Endothelial cell of umbilical vein (primary cell): ENCODE results near the gene MMP24. TPM values are rescaled to one million over a fixed set of nuclear protein-coding genes. Genes with fewer than 3 reads are reported as not detected.

Experiments used
- BruUV-seq: library from RNA; stranded (reverse); fragments of 400-500 nt; replicated peaks from 2 replicates; lab custom pipeline; 2021; lab: Mats Ljungman, UMichigan
- CTCF ChIA-PET: fragments of 300-600, 350-600 bp; sonication (Branson Sonifier 250); formaldehyde crosslinking; loops from one replicate; lab custom pipeline; 2021; ENCODE audit warnings: antibody characterized with exemption, inconsistent platforms; lab: Charles Lee
- POLR2A ChIA-PET: fragments of 300-600, 350-600 bp; sonication (Branson Sonifier 250); formaldehyde crosslinking; loops from one replicate; lab custom pipeline; 2021; ENCODE audit warnings: antibody characterized with exemption, inconsistent platforms; lab: Charles Lee
- DNase-seq: peaks from one replicate; pipeline ENCODE4 v3.0.0-alpha.2; 2011; ENCODE audit warnings: low read depth, low spot score
- FAIRE-seq: peaks from 2 replicates; lab custom pipeline; 2011; peaks lifted over from hg19 to GRCh38; lab: Jason Lieb, UNC
- H2AFZ ChIP-seq: 2 replicates; pipeline ENCODE4 v1.6.0; 2012; ENCODE audit warnings: low read depth, low read length, control low read depth, inconsistent platforms
- H3K27ac ChIP-seq: 2 replicates; pipeline ENCODE4 v1.5.1; 2011; ENCODE audit warnings: low read depth, mild to moderate bottlenecking, control low read depth, low read length, moderate library complexity; ENCODE audit not compliant: insufficient read depth
- H3K27me3 ChIP-seq, 2 experiments: 2 replicates each; pipeline versions ENCODE4 v1.6.0 to v1.6.1; 2011; ENCODE audit warnings: low read length in 2 of 2, mixed read lengths in 1 of 2; ENCODE audit not compliant: control insufficient read depth in 2 of 2, insufficient read depth in 2 of 2
- H3K36me3 ChIP-seq, 2 experiments: 2 replicates in 1 of 2; 3 replicates in 1 of 2; pipeline ENCODE4 v1.5.1; 2011; ENCODE audit warnings: low read length in 2 of 2, mild to moderate bottlenecking in 1 of 2, moderate library complexity in 1 of 2; ENCODE audit not compliant: control insufficient read depth in 2 of 2, insufficient read depth in 2 of 2; ENCODE audit errors: extremely low read depth in 1 of 2
- H3K4me1 ChIP-seq: 3 replicates; pipeline ENCODE4 v1.5.1; 2011; ENCODE audit warnings: mild to moderate bottlenecking, low read length; ENCODE audit not compliant: control insufficient read depth, insufficient read depth; ENCODE audit errors: extremely low read depth
- H3K4me2 ChIP-seq: 2 replicates; pipeline ENCODE4 v1.6.1; 2011; ENCODE audit warnings: low read length, control low read depth, mixed read lengths; ENCODE audit not compliant: insufficient read depth
- H3K4me3 ChIP-seq, 3 experiments: fragments of 200-600 bp in 1 of 3; sonication (generic), shearing (Covaris generic) in 1 of 3; replicated peaks in 1 of 3; 2 replicates each; pipeline ENCODE4 v1.5.1; 2011 to 2016; ENCODE audit warnings: control low read depth in 3 of 3, low read length in 3 of 3, mild to moderate bottlenecking in 2 of 3, inconsistent platforms in 1 of 3, low read depth in 1 of 3, moderate library complexity in 1 of 3; ENCODE audit not compliant: insufficient read depth in 1 of 3
- H3K79me2 ChIP-seq: 2 replicates; pipeline ENCODE4 v1.6.0; 2012; ENCODE audit warnings: low read length, inconsistent platforms; ENCODE audit not compliant: control insufficient read depth, insufficient read depth
- H3K9ac ChIP-seq: replicated peaks from 2 replicates; pipeline ENCODE3; 2011; ENCODE audit warnings: low read length, control low read depth; ENCODE audit not compliant: insufficient read depth; ENCODE audit errors: extremely low read depth
- H3K9me1 ChIP-seq: replicated peaks from 3 replicates; pipeline ENCODE4 v1.6.0; 2011; ENCODE audit warnings: mild to moderate bottlenecking, low read length; ENCODE audit not compliant: control insufficient read depth, insufficient read depth; ENCODE audit errors: extremely low read depth
- H3K9me3 ChIP-seq: replicated peaks from 2 replicates; pipeline ENCODE4 v1.5.1; 2012; ENCODE audit warnings: low read length, inconsistent platforms; ENCODE audit not compliant: control insufficient read depth, insufficient read depth
- H4K20me1 ChIP-seq: replicated peaks from 2 replicates; pipeline ENCODE3; 2011; ENCODE audit warnings: mild to moderate bottlenecking, low read length; ENCODE audit not compliant: control insufficient read depth, insufficient read depth; ENCODE audit errors: extremely low read depth
- CTCF ChIP-seq, 2 donors: IDR thresholded peaks; 1 replicate in 1 of 2; 2 replicates in 1 of 2; pipeline ENCODE4 v1.5.1; 2011; ENCODE audit warnings: low read length in 2 of 2, mild to moderate bottlenecking in 2 of 2, moderate library complexity in 2 of 2, control low read depth in 1 of 2, inconsistent platforms in 1 of 2, low read depth in 1 of 2; ENCODE audit not compliant: insufficient read depth in 1 of 2; ENCODE audit errors: extremely low read depth in 1 of 2
- EZH2 ChIP-seq: IDR thresholded peaks from 2 replicates; pipeline ENCODE4 v1.6.1; 2012; ENCODE audit warnings: borderline replicate concordance, low read depth, mild to moderate bottlenecking, moderate library complexity, low read length, inconsistent platforms; ENCODE audit not compliant: severe bottlenecking
- FOS ChIP-seq: IDR thresholded peaks from 2 replicates; pipeline ENCODE4 v1.6.1; 2011; ENCODE audit warnings: mild to moderate bottlenecking, low read length, moderate library complexity, borderline replicate concordance; ENCODE audit not compliant: insufficient read depth
- GATA2 ChIP-seq: IDR thresholded peaks from 2 replicates; pipeline ENCODE4 v1.7.0; 2011; ENCODE audit warnings: low read depth, mild to moderate bottlenecking, moderate library complexity, mixed read lengths, low read length; ENCODE audit not compliant: insufficient read length, insufficient read depth
- JUN ChIP-seq: IDR thresholded peaks from 2 replicates; pipeline ENCODE4 v1.6.1; 2011; ENCODE audit warnings: borderline replicate concordance, low read depth; ENCODE audit not compliant: insufficient read length, insufficient read depth
- MYC ChIP-seq: IDR thresholded peaks from one replicate; pipeline ENCODE4 v1.6.1; 2011; ENCODE audit warnings: mild to moderate bottlenecking, low read depth, low read length
- POLR2A ChIP-seq: IDR thresholded peaks from 2 replicates; pipeline ENCODE4 v1.6.1; 2012; ENCODE audit warnings: low read depth, mild to moderate bottlenecking, control low read depth, low read length
- POLR2AphosphoS5 ChIP-seq: IDR thresholded peaks from 2 replicates; pipeline ENCODE4 v1.6.1; 2012; ENCODE audit warnings: low read depth, mild to moderate bottlenecking, control low read depth, low read length, moderate library complexity; ENCODE audit not compliant: insufficient read depth
- dilution Hi-C: fragments of 300-500 bp; cut with MboI; formaldehyde crosslinking; loops from one replicate; pipeline ENCODE4 v1.15.0; 2019; ENCODE audit warnings: low sequenced_read_pairs; ENCODE audit not compliant: extremely low pct_ligation_motif_present
- intact Hi-C: fragments of 100-400 bp; cut with micrococcal nuclease; formaldehyde crosslinking; loops from one replicate; pipeline ENCODE4 v1.10.0; 2022
- polyA plus RNA-seq, 4 experiments: library from polyadenylated mRNA; depleted of rRNA in 3 of 4; stranded (reverse) in 3 of 4; unstranded in 1 of 4; fragments of >200 nt; gene quantifications; 2 replicates each; pipeline versions ENCODE4 v1.2.1 to v1.2.3, GENCODE V29; 2011 to 2012; ENCODE audit warnings: missing spikeins in 1 of 4
- total RNA-seq: library from RNA; stranded (reverse); gene quantifications from 2 replicates; pipeline ENCODE4 v1.2.3, GENCODE V29; 2021
- TF ChIP-seq, protein P1 (sequence below): IDR thresholded peaks from 2 replicates; pipeline ENCODE4 v1.6.1; 2011; ENCODE audit not compliant: insufficient read depth, insufficient read length

The MMP24 gene
- total and polyA plus RNA-seq, 2 donors (not counting 3 experiments of a cell fraction or from before 2014, with no cell fraction given) = 0.27 to 0.54 TPM

DNA sequence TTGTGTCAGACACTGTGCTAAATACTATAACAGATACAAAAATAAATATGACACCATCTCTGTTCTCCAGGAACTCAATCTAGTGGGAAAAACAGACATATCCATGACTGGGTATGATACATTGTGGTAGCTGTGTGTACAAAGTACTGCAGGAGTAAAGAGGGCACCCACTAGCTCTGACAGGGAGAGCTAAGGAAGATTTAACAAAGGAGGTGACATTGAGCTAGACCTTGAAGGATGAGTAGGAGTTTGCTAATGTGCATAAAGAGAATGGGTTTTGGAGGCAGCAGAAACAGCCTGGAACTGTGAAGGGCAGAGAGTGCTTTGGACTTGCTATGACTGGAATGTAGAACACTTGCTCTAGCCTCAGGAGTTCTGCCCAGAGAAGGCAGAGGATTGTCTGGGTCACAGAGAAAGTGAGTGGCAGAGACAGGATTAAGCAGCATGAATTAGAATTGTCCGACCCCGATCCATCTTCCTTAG, 14.4 kb downstream of the MMP24 start:
- H3K36me3 ChIP-seq = no peaks in the 10 kb centered on the region
- no peak overlapping the region for H3K4me3 ChIP-seq
- peaks cover 26 to 33% of the 10 kb centered on the region in 2 experiments for H3K27me3 ChIP-seq
- no peak for TF ChIP-seq FOS
- TF ChIP-seq POLR2AphosphoS5 = no peak
- TF ChIP-seq CTCF (IDR thresholded peaks at IDR 0.05; ENCODE audit: extremely low read depth in 1 of 2, insufficient read depth in 1 of 2, low read depth in 1 of 2, low read length in 2 of 2) = no peak
- TF ChIP-seq JUN = no peak
- TF ChIP-seq MYC = no peak
- no peak for TF ChIP-seq POLR2A
- no peak for TF ChIP-seq GATA2
- TF ChIP-seq, protein P1, sequence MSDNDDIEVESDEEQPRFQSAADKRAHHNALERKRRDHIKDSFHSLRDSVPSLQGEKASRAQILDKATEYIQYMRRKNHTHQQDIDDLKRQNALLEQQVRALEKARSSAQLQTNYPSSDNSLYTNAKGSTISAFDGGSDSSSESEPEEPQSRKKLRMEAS = no peak
- no peak for TF ChIP-seq EZH2
- no peak for FAIRE-seq
- intact Hi-C loops = no loop called here
- H3K4me1 ChIP-seq = no peaks in the 10 kb centered on the region
- no peaks in the 10 kb centered on the region for H3K79me2 ChIP-seq
- DNase-seq = no peak
- no peaks in the 10 kb centered on the region for H3K9me3 ChIP-seq
- H3K9me1 ChIP-seq = no peaks in the 10 kb centered on the region
- dilution Hi-C loops = no loop called here
- POLR2A ChIA-PET = interaction anchor here (0.6 kb wide), 1 partner anchor 271 kb away, joined by 10 read pairs; no protein-coding TSS in a partner anchor
- no peak overlapping the region for H3K27ac ChIP-seq
- H3K4me2 ChIP-seq = no peak overlapping the region
- no peaks in the 10 kb centered on the region for H4K20me1 ChIP-seq
- no peak overlapping the region for H2AFZ ChIP-seq
- BruUV-seq = no TSS peak
- no peak overlapping the region for H3K9ac ChIP-seq
- CTCF ChIA-PET = interaction anchor here (1.3 kb wide), 1 partner anchor 11 kb away, joined by 3 read pairs; no protein-coding TSS in a partner anchor
